HG03025 (cell line): Measurements from ENCODE around the gene AAK1.
"Not testable (repeated sequence)": the region's sequence is repeated elsewhere in the genome, so short reads cannot be mapped to it uniquely, and the experiment has no call there.

Experiments
- ATAC-seq: cut with Tn5 transposase; IDR thresholded peaks from one replicate; pipeline ENCODE4 v1.9.1; 2021; ENCODE audit warnings: mild to moderate bottlenecking, moderate library complexity; ENCODE audit not compliant: unreplicated experiment, low FRiP score

AAK1 gene

DNA sequence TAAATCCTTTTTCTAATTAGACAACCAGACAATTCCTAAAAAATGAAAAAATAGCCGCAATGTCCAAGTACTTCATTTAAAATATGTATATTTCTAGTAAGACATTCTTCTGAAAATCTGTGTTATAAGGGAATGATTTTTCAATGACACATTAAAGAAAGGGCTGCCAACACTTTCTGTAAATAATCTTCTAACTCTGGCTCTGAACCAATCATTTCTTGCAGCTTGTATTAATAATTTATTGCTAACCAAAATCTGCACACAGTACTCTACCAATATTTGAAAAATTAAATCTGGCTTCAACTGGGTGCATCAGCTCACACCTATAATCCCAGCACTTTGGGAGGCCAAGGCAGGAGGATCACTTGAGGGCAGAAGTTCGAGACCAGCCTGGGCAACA, 214.6 kb downstream of the AAK1 start:
- ATAC-seq, result no peak

DNA sequence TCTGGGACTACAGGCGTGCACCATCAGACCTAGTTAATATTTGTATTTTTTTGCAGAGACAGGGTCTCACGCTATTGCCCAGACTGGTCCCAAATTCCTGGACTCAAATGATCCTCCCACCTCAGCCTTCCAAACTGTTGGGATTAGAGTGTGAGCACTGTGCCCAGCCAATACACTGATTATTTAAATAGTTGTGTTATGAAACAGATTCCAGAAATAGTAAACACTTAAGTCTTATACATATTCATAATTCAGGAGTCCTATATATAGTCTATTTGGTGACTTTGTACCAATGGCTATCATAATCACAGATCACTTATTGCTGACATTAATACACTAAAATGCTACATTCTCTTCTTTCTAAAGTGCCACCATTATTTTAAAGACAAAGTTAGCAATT, 219.1 kb downstream of the AAK1 start:
- ATAC-seq, result no peak

DNA sequence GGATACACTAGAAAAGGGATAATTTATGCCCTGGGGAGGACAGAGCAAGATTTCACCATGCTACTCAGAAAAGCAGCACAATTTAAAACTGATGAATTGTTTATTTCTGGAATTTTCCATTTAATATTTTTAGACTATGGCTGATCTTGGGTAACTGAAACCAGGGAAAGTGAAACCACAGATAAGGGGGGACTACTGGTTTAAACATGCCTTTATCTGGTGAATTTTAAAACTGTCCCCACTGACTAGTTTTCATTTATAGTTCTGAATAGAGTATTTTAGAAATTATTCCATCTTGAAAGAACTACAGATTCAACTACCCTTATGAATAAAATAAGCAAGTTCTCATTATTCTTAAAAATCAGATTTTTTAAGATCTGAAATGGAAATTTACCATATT, 221.3 kb downstream of the AAK1 start:
- no peak for ATAC-seq

DNA sequence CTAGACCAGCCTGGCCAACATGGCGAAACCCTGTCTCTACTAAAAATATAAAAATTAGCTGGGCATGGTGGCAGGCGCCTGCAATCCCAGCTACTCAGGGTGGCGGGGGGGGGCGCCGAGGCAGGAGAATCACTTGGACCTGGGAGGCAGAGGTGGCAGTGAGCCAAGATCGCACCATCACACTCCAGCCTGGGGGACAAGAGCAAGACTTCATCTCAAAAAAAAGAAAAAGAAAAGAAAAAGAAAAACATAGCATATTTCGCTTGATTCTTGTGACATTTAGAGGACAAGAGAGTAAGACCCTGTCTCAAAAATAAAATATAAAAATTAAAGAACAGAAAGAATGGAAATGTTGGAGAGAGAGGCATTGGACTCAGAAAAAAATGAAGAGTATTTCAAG, 224.4 kb downstream of the AAK1 start:
- not testable (repeated sequence) for ATAC-seq

DNA sequence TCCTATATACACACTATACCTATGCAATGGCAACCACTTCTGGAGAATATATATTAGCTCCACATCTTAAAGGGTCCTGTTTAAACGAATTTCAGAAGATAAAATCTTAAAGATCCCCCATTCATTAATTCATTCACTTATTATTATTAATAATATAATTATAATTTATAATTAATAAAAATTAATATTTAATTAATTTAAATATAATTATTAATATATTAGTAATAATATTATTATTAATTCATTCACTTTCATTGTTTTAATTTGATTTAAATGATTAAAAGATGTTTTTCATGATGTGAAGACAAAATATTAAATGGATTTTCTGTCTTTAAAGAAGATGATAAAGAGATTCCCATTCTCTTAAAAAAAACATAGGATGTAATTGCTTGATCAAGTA, 227.4 kb downstream of the AAK1 start:
- no peak for ATAC-seq
